H1 (cell line): ENCODE results near the gene FIGNL2. TPM values are rescaled to one million over a fixed set of nuclear protein-coding genes. Genes with fewer than 3 reads are reported as not detected.

ENCODE experiments used
- CTCF ChIA-PET: fragments of 300-600 bp; sonication (Branson Sonifier 250); formaldehyde crosslinking; loops from one replicate; lab custom pipeline; 2021; ENCODE audit not compliant: partially characterized antibody; lab: Charles Lee
- POLR2A ChIA-PET: fragments of 300-600 bp; sonication (Branson Sonifier 250); formaldehyde crosslinking; loops from one replicate; lab custom pipeline; 2021; ENCODE audit warnings: inconsistent platforms; ENCODE audit not compliant: partially characterized antibody; lab: Charles Lee
- DNase-seq, 2 experiments: peaks; one replicate each; pipeline versions ENCODE4 v3.0.0 to v3.0.0-alpha.2; 2010 to 2022; ENCODE audit warnings: low spot score in 2 of 2, low read depth in 1 of 2, mixed read lengths in 1 of 2
- FAIRE-seq: peaks from 2 replicates; lab custom pipeline; 2011; peaks lifted over from hg19 to GRCh38; lab: Jason Lieb, UNC
- H2AFZ ChIP-seq: 2 replicates; pipeline ENCODE4 v1.8.1; 2012; ENCODE audit warnings: low read length, inconsistent platforms
- H2AK5ac ChIP-seq: 2 replicates; pipeline ENCODE4 v1.6.1; 2013; ENCODE audit warnings: low read depth, low read length
- H2BK120ac ChIP-seq: replicated peaks from 2 replicates; pipeline ENCODE3; 2013; ENCODE audit warnings: low read depth, low read length, inconsistent platforms
- H2BK12ac ChIP-seq: 2 replicates; pipeline ENCODE4 v1.6.1; 2013; ENCODE audit warnings: low read depth, low read length
- H2BK15ac ChIP-seq: 2 replicates; pipeline ENCODE4 v1.6.1; 2013; ENCODE audit warnings: low read length
- H2BK20ac ChIP-seq: 2 replicates; pipeline ENCODE4 v1.6.1; 2013; ENCODE audit warnings: low read length
- H2BK5ac ChIP-seq: 2 replicates; pipeline ENCODE4 v1.6.1; 2013; ENCODE audit warnings: low read depth, low read length
- H3K14ac ChIP-seq: 2 replicates; pipeline ENCODE4 v1.6.1; 2013; ENCODE audit warnings: inconsistent platforms; ENCODE audit not compliant: insufficient read length
- H3K18ac ChIP-seq: 2 replicates; pipeline ENCODE4 v1.6.1; 2013; ENCODE audit warnings: low read length; ENCODE audit errors: extremely low read depth
- H3K23ac ChIP-seq: 2 replicates; pipeline ENCODE4 v1.6.1; 2013; ENCODE audit warnings: inconsistent platforms; ENCODE audit not compliant: insufficient read length
- H3K23me2 ChIP-seq: 2 replicates; pipeline ENCODE4 v1.6.1; 2013; ENCODE audit warnings: low read depth, low read length
- H3K27ac ChIP-seq: 2 replicates; pipeline ENCODE4 v1.6.1; 2011; ENCODE audit warnings: low read depth, low read length, inconsistent platforms
- H3K27me3 ChIP-seq, 4 experiments: replicated peaks in 1 of 4; 1 replicate in 1 of 4; 2 replicates in 3 of 4; pipeline versions ENCODE4 v1.6.1 to v1.8.1; 2011 to 2013; ENCODE audit warnings: low read length in 3 of 4, mild to moderate bottlenecking in 3 of 4, inconsistent platforms in 2 of 4, mixed read lengths in 2 of 4, moderate library complexity in 1 of 4; ENCODE audit not compliant: control insufficient read depth in 3 of 4, insufficient read depth in 3 of 4; ENCODE audit errors: extremely low read depth in 1 of 4
- H3K36me3 ChIP-seq, 4 experiments: 2 replicates each; pipeline versions ENCODE4 v1.6.1 to v1.8.1; 2011 to 2013; ENCODE audit warnings: mild to moderate bottlenecking in 4 of 4, low read length in 3 of 4, moderate library complexity in 2 of 4, control low read depth in 1 of 4, inconsistent platforms in 1 of 4; ENCODE audit not compliant: insufficient read depth in 4 of 4, control insufficient read depth in 2 of 4
- H3K4ac ChIP-seq: replicated peaks from 2 replicates; pipeline ENCODE3; 2013; ENCODE audit warnings: low read length, low read depth, mixed read lengths, inconsistent platforms; ENCODE audit not compliant: insufficient read length
- H3K4me1 ChIP-seq, 4 experiments: replicated peaks in 1 of 4; 1 replicate in 1 of 4; 2 replicates in 3 of 4; pipeline versions ENCODE4 v1.6.1 to v1.8.1; 2011 to 2013; ENCODE audit warnings: low read length in 3 of 4, inconsistent platforms in 2 of 4, mixed read lengths in 1 of 4; ENCODE audit not compliant: insufficient read depth in 4 of 4, control insufficient read depth in 3 of 4
- H3K4me2 ChIP-seq, 2 experiments: 2 replicates each; pipeline versions ENCODE4 v1.6.1 to v1.8.1; 2011 to 2013; ENCODE audit warnings: low read depth in 2 of 2, low read length in 2 of 2, control low read depth in 1 of 2, inconsistent platforms in 1 of 2, mild to moderate bottlenecking in 1 of 2; ENCODE audit not compliant: insufficient read depth in 1 of 2
- H3K4me3 ChIP-seq, 4 experiments: fragments of 200-600, 300-600 bp in 1 of 4; sonication (generic), shearing (Covaris generic), sonication (Bioruptor Twin) in 1 of 4; 2 replicates each; pipeline versions ENCODE4 v1.5.1 to v1.8.1; 2011 to 2016; ENCODE audit warnings: low read length in 4 of 4, low read depth in 3 of 4, control low read depth in 2 of 4, inconsistent platforms in 2 of 4, mild to moderate bottlenecking in 2 of 4, mixed read lengths in 1 of 4, moderate library complexity in 1 of 4; ENCODE audit not compliant: insufficient read depth in 2 of 4; ENCODE audit errors: extremely low read depth in 1 of 4
- H3K56ac ChIP-seq: replicated peaks from 2 replicates; pipeline ENCODE3; 2013; ENCODE audit warnings: low read depth, mild to moderate bottlenecking, mixed read lengths, low read length, inconsistent platforms; ENCODE audit not compliant: insufficient read length
- H3K79me1 ChIP-seq: 2 replicates; pipeline ENCODE4 v1.6.1; 2013; ENCODE audit warnings: low read depth, low read length, control low read depth
- H3K79me2 ChIP-seq, 2 experiments: 2 replicates each; pipeline versions ENCODE4 v1.6.1 to v1.8.1; 2012 to 2013; ENCODE audit warnings: low read length in 2 of 2, mild to moderate bottlenecking in 2 of 2, inconsistent platforms in 1 of 2; ENCODE audit not compliant: insufficient read depth in 2 of 2, control insufficient read depth in 1 of 2
- H3K9ac ChIP-seq, 4 experiments: replicated peaks in 1 of 4; 1 replicate in 1 of 4; 2 replicates in 3 of 4; pipeline versions ENCODE4 v1.6.1 to v1.8.1; 2011 to 2013; ENCODE audit warnings: low read depth in 3 of 4, low read length in 3 of 4, control low read depth in 2 of 4, mild to moderate bottlenecking in 2 of 4, moderate library complexity in 2 of 4, inconsistent platforms in 1 of 4; ENCODE audit errors: extremely low read depth in 1 of 4
- H3K9me3 ChIP-seq, 2 experiments: 2 replicates each; pipeline versions ENCODE4 v1.6.1 to v1.8.1; 2012 to 2013; ENCODE audit warnings: mild to moderate bottlenecking in 2 of 2, moderate library complexity in 2 of 2, control low read depth in 1 of 2, inconsistent platforms in 1 of 2, low read depth in 1 of 2, low read length in 1 of 2, mixed read lengths in 1 of 2; ENCODE audit not compliant: insufficient read depth in 2 of 2
- H4K20me1 ChIP-seq, 2 experiments: replicated peaks in 1 of 2; 2 replicates each; pipeline versions ENCODE3 to v1.8.1; 2011 to 2013; ENCODE audit warnings: inconsistent platforms in 2 of 2, low read length in 2 of 2, mild to moderate bottlenecking in 1 of 2; ENCODE audit not compliant: insufficient read depth in 2 of 2, control insufficient read depth in 1 of 2
- H4K5ac ChIP-seq: 2 replicates; pipeline ENCODE4 v1.6.1; 2013; ENCODE audit warnings: low read length, low read depth, mixed read lengths, inconsistent platforms; ENCODE audit not compliant: insufficient read length
- H4K8ac ChIP-seq: 2 replicates; pipeline ENCODE4 v1.8.0; 2013; ENCODE audit warnings: mild to moderate bottlenecking, moderate library complexity, low read length, inconsistent platforms; ENCODE audit not compliant: insufficient read depth; ENCODE audit errors: extremely low read depth
- H4K91ac ChIP-seq: replicated peaks from 2 replicates; pipeline ENCODE3; 2013; ENCODE audit warnings: low read length, mixed read lengths, inconsistent platforms; ENCODE audit not compliant: insufficient read length
- ATF3 ChIP-seq: IDR thresholded peaks from 2 replicates; pipeline ENCODE4 v1.6.1; 2011; ENCODE audit warnings: low read depth, mild to moderate bottlenecking, low read length; ENCODE audit not compliant: insufficient read depth
- BCL11A ChIP-seq, 2 experiments: IDR thresholded peaks; one replicate each; pipeline ENCODE4 v1.6.1; 2011; ENCODE audit warnings: low read depth in 2 of 2, low read length in 2 of 2, mild to moderate bottlenecking in 2 of 2
- CBX5 ChIP-seq: fragments of 300-800, 300-1000 bp; sonication (generic); IDR thresholded peaks from 2 replicates; pipeline ENCODE4 v1.7.1; 2016; ENCODE audit warnings: antibody characterized with exemption, low read length, low read depth
- GTF2F1 ChIP-seq: IDR thresholded peaks from 2 replicates; pipeline ENCODE4 v1.6.1; 2012; ENCODE audit warnings: low read depth, low read length, improper control_type of control experiment, borderline replicate concordance
- JUN ChIP-seq: IDR thresholded peaks from 2 replicates; pipeline ENCODE4 v1.6.1; 2011; ENCODE audit warnings: low read depth, mild to moderate bottlenecking, improper control_type of control experiment, low read length
- RNF2 ChIP-seq: fragments of 200-900, 300-1000 bp; sonication (generic); IDR thresholded peaks from 2 replicates; pipeline ENCODE4 v1.7.1; 2016; ENCODE audit warnings: borderline replicate concordance, low read depth, mild to moderate bottlenecking, antibody characterized with exemption, low read length; ENCODE audit not compliant: poor library complexity, severe bottlenecking; ENCODE audit errors: missing control alignments
- SIRT6 ChIP-seq: IDR thresholded peaks from one replicate; pipeline ENCODE4 v1.7.1; 2012; ENCODE audit warnings: low read length, inconsistent platforms
- WGBS, 2 experiments: shearing (Covaris generic) in 1 of 2; methylation state at CpG; one replicate each; pipeline versions ENCODE4 v1.1.6 to v1.1.7; 2013 to 2015; ENCODE audit warnings: low lambda C conversion rate in 2 of 2, mixed read lengths in 2 of 2, inconsistent platforms in 1 of 2, low coverage in 1 of 2, missing lambda C conversion rate in 1 of 2; ENCODE audit not compliant: insufficient replicate concordance in 2 of 2, insufficient coverage in 1 of 2, insufficient read length in 1 of 2; ENCODE audit errors: extremely low coverage in 1 of 2, missing lambda C conversion rate in 1 of 2; 5-methylcytosine and 5-hydroxymethylcytosine counted together
- polyA plus RNA-seq, 7 experiments: library from polyadenylated mRNA; depleted of rRNA in 3 of 7; stranded (reverse) in 5 of 7; unstranded in 2 of 7; fragments of >200 nt in 5 of 7; fragments of 200-250 nt in 2 of 7; gene quantifications; 1 replicate in 5 of 7; 2 replicates in 1 of 7; 4 replicates in 1 of 7; pipeline versions ENCODE4 v1.2.1 to v1.2.3, GENCODE V29; 2011 to 2013; ENCODE audit warnings: missing spikeins in 2 of 7, mixed read lengths in 2 of 7
- total RNA-seq: library from RNA; stranded (reverse); fragmentation: NEBNext Ultra II Directional; extraction: Animal tissue kit (Norgen Biotek cat#: 25700); gene quantifications from 2 replicates; pipeline ENCODE4 v1.2.1, GENCODE V29; 2021

The FIGNL2 gene
- total and polyA plus RNA-seq, 2 of the 8 experiments (the other 6 are each of a cell fraction or from before 2014, with no cell fraction given) = 6.5 to 7.1 TPM

GRCh38 chr12:51832354-51833107 lies 16.0 kb downstream of the FIGNL2 start:
- H2BK12ac ChIP-seq = no peak overlapping the region
- no peak overlapping the region for H2BK5ac ChIP-seq
- peak overlapping the region; percentile 25; the same call in 1 of the 2 replicates for H2BK15ac ChIP-seq
- peaks cover 0 to 3% (median 0%) of the 10 kb centered on the region in 4 experiments; a peak in 1 of 7 replicates for H3K27me3 ChIP-seq
- peak overlapping the region in 1 of 2 experiments; percentile 29; a peak in 3 of 4 replicates for H3K4me2 ChIP-seq
- DNase-seq (no peak), FAIRE-seq (no peak)
- H3K4ac ChIP-seq = no peak overlapping the region
- no peak overlapping the region for H3K23ac ChIP-seq
- H3K56ac ChIP-seq = no peak overlapping the region
- no peak overlapping the region for H4K8ac ChIP-seq
- H2BK20ac ChIP-seq = no peak overlapping the region; the same call in 1 of the 2 replicates
- 66% methylated on average over 10 of the region's 10 CpGs; no CpG with 5 or more reads in 1 of the 2 experiments for WGBS, 2 experiments
- TF ChIP-seq SIRT6 (no peak), GTF2F1 (no peak), BCL11A (IDR thresholded peaks at IDR 0.05; ENCODE audit: low read depth in 2 of 2, low read length in 2 of 2) (no peak), ATF3 (no peak), JUN (no peak), CBX5 (no peak), RNF2 (no peak)
- H3K79me2 ChIP-seq = no peaks in the 10 kb centered on the region; a peak in 1 of 4 replicates
- H2AFZ ChIP-seq = no peak overlapping the region
- H4K5ac ChIP-seq = no peak overlapping the region
- peaks cover 19 to 58% (median 36%) of the 10 kb centered on the region in 4 experiments for H3K4me1 ChIP-seq
- H4K91ac ChIP-seq = peak overlapping the region; percentile 66
- no peak overlapping the region for H3K9ac ChIP-seq
- H3K23me2 ChIP-seq = peaks cover 4% of the 10 kb centered on the region; the same call in 1 of the 2 replicates
- H3K18ac ChIP-seq = no peak overlapping the region
- POLR2A ChIA-PET = interaction anchor here (0.9 to 2.3 kb wide), 8 partner anchors 9 to 56 kb away, joined by 3 to 9 read pairs (median 4); partner anchors contain the start of gene ANKRD33
- no peaks in the 10 kb centered on the region; the same call in 1 of the 2 replicates for H3K79me1 ChIP-seq
- H3K14ac ChIP-seq = no peak overlapping the region
- no peaks in the 10 kb centered on the region for H3K9me3 ChIP-seq
- H3K4me3 ChIP-seq = no peak overlapping the region
- no peaks in the 10 kb centered on the region for H3K36me3 ChIP-seq
- no peak overlapping the region for H2BK120ac ChIP-seq
- H4K20me1 ChIP-seq = no peaks in the 10 kb centered on the region
- CTCF ChIA-PET = interaction anchor here (1.0 to 6.8 kb wide), 13 partner anchors 9 to 438 kb away, joined by 3 to 49 read pairs (median 7); partner anchors contain the start of gene ANKRD33
- no peak overlapping the region for H2AK5ac ChIP-seq
- H3K27ac ChIP-seq = no peak overlapping the region
